H1 (cell line): Measurements from ENCODE around the gene LMAN2. TPM values are rescaled to one million over a fixed set of nuclear protein-coding genes. Genes with fewer than 3 reads are reported as not detected.

Source experiments
- SP1 ChIP-seq: IDR thresholded peaks from 2 replicates; pipeline ENCODE4 v1.6.1; 2011; ENCODE audit warnings: low read depth, low read length
- polyA plus RNA-seq, 7 experiments: library from polyadenylated mRNA; depleted of rRNA in 3 of 7; stranded (reverse) in 5 of 7; unstranded in 2 of 7; fragments of >200 nt in 5 of 7; fragments of 200-250 nt in 2 of 7; gene quantifications; 1 replicate in 5 of 7; 2 replicates in 1 of 7; 4 replicates in 1 of 7; pipeline versions ENCODE4 v1.2.1 to v1.2.3, GENCODE V29; 2011 to 2013; ENCODE audit warnings: missing spikeins in 2 of 7, mixed read lengths in 2 of 7
- total RNA-seq: library from RNA; stranded (reverse); fragmentation: NEBNext Ultra II Directional; extraction: Animal tissue kit (Norgen Biotek cat#: 25700); gene quantifications from 2 replicates; pipeline ENCODE4 v1.2.1, GENCODE V29; 2021
- TF ChIP-seq, protein P1 (sequence below): IDR thresholded peaks from 2 replicates; pipeline ENCODE4 v1.6.1; 2012; ENCODE audit warnings: low read length, inconsistent platforms
- TF ChIP-seq, protein P2 (sequence below): fragments of 300-600 bp; sonication (generic); IDR thresholded peaks from 2 replicates; pipeline ENCODE4 v1.7.1; 2012; ENCODE audit warnings: low read length, moderate library complexity, mild to moderate bottlenecking, inconsistent platforms; ENCODE audit not compliant: insufficient replicate concordance

The LMAN2 gene
- total and polyA plus RNA-seq, 2 of the 8 experiments (the other 6 are each of a cell fraction or from before 2014, with no cell fraction given): 116 to 225 TPM

DNA sequence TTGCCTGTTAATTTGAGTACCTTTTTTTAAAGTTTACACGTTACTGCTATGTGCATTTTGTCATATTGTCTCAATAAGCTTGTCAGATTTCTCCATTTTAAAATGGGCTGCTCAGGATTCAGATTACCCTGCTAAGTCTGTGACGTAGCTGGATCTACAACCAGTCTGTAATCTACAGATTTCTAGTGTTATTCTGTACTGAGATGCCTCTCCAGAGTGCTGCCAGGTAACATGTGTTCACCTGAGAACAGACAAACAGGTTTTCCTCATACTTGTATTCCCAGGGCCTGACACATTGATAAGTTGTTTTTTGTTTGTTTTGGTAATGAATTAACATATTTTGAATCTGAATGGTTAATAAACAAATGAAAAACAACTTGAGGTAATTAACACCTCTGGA lies 63.3 kb downstream of the LMAN2 start (continued):
- TF ChIP-seq, protein P1, sequence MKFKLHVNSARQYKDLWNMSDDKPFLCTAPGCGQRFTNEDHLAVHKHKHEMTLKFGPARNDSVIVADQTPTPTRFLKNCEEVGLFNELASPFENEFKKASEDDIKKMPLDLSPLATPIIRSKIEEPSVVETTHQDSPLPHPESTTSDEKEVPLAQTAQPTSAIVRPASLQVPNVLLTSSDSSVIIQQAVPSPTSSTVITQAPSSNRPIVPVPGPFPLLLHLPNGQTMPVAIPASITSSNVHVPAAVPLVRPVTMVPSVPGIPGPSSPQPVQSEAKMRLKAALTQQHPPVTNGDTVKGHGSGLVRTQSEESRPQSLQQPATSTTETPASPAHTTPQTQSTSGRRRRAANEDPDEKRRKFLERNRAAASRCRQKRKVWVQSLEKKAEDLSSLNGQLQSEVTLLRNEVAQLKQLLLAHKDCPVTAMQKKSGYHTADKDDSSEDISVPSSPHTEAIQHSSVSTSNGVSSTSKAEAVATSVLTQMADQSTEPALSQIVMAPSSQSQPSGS: no peak
- TF ChIP-seq SP1: no peak
- TF ChIP-seq, protein P2, sequence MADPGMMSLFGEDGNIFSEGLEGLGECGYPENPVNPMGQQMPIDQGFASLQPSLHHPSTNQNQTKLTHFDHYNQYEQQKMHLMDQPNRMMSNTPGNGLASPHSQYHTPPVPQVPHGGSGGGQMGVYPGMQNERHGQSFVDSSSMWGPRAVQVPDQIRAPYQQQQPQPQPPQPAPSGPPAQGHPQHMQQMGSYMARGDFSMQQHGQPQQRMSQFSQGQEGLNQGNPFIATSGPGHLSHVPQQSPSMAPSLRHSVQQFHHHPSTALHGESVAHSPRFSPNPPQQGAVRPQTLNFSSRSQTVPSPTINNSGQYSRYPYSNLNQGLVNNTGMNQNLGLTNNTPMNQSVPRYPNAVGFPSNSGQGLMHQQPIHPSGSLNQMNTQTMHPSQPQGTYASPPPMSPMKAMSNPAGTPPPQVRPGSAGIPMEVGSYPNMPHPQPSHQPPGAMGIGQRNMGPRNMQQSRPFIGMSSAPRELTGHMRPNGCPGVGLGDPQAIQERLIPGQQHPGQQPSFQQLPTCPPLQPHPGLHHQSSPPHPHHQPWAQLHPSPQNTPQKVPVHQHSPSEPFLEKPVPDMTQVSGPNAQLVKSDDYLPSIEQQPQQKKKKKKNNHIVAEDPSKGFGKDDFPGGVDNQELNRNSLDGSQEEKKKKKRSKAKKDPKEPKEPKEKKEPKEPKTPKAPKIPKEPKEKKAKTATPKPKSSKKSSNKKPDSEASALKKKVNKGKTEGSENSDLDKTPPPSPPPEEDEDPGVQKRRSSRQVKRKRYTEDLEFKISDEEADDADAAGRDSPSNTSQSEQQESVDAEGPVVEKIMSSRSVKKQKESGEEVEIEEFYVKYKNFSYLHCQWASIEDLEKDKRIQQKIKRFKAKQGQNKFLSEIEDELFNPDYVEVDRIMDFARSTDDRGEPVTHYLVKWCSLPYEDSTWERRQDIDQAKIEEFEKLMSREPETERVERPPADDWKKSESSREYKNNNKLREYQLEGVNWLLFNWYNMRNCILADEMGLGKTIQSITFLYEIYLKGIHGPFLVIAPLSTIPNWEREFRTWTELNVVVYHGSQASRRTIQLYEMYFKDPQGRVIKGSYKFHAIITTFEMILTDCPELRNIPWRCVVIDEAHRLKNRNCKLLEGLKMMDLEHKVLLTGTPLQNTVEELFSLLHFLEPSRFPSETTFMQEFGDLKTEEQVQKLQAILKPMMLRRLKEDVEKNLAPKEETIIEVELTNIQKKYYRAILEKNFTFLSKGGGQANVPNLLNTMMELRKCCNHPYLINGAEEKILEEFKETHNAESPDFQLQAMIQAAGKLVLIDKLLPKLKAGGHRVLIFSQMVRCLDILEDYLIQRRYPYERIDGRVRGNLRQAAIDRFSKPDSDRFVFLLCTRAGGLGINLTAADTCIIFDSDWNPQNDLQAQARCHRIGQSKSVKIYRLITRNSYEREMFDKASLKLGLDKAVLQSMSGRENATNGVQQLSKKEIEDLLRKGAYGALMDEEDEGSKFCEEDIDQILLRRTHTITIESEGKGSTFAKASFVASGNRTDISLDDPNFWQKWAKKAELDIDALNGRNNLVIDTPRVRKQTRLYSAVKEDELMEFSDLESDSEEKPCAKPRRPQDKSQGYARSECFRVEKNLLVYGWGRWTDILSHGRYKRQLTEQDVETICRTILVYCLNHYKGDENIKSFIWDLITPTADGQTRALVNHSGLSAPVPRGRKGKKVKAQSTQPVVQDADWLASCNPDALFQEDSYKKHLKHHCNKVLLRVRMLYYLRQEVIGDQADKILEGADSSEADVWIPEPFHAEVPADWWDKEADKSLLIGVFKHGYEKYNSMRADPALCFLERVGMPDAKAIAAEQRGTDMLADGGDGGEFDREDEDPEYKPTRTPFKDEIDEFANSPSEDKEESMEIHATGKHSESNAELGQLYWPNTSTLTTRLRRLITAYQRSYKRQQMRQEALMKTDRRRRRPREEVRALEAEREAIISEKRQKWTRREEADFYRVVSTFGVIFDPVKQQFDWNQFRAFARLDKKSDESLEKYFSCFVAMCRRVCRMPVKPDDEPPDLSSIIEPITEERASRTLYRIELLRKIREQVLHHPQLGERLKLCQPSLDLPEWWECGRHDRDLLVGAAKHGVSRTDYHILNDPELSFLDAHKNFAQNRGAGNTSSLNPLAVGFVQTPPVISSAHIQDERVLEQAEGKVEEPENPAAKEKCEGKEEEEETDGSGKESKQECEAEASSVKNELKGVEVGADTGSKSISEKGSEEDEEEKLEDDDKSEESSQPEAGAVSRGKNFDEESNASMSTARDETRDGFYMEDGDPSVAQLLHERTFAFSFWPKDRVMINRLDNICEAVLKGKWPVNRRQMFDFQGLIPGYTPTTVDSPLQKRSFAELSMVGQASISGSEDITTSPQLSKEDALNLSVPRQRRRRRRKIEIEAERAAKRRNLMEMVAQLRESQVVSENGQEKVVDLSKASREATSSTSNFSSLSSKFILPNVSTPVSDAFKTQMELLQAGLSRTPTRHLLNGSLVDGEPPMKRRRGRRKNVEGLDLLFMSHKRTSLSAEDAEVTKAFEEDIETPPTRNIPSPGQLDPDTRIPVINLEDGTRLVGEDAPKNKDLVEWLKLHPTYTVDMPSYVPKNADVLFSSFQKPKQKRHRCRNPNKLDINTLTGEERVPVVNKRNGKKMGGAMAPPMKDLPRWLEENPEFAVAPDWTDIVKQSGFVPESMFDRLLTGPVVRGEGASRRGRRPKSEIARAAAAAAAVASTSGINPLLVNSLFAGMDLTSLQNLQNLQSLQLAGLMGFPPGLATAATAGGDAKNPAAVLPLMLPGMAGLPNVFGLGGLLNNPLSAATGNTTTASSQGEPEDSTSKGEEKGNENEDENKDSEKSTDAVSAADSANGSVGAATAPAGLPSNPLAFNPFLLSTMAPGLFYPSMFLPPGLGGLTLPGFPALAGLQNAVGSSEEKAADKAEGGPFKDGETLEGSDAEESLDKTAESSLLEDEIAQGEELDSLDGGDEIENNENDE: no peak
